Heart left ventricle (tissue), 16 donors: ENCODE results near the gene SGTA. TPM values are rescaled to one million over a fixed set of nuclear protein-coding genes. Genes with fewer than 3 reads are reported as not detected.

Source experiments
- ATAC-seq, 4 donors: fragments of 200-7000 bp; cut with Tn5 transposase; one replicate each; pipeline ENCODE4 v1.9.1; 2020 to 2022; ENCODE audit warnings: moderate library complexity in 4 of 4, mild to moderate bottlenecking in 3 of 4, moderate number of reproducible peaks in 1 of 4
- DNase-seq, 5 donors: peaks; one replicate each; pipeline ENCODE4 v3.0.0-alpha.2; 2020
- H3K27ac ChIP-seq, 12 donors: fragments of 200-600 bp; sonication (generic) in 4 of 12; one replicate each; pipeline versions ENCODE4 v1.5.0 to v1.8.0; 2016 to 2022; ENCODE audit warnings: mild to moderate bottlenecking in 2 of 12
- H3K27me3 ChIP-seq, 9 donors: fragments of 200-600 bp; sonication (generic) in 2 of 9; one replicate each; pipeline versions ENCODE4 v1.5.1 to v1.8.0; 2016 to 2022; ENCODE audit warnings: mild to moderate bottlenecking in 3 of 9
- H3K36me3 ChIP-seq, 9 donors: fragments of 200-600 bp; sonication (generic) in 2 of 9; one replicate each; pipeline versions ENCODE4 v1.5.0 to v1.8.0; 2018 to 2022; ENCODE audit warnings: mild to moderate bottlenecking in 2 of 9
- H3K4me1 ChIP-seq, 12 donors: fragments of 200-600 bp; sonication (generic) in 4 of 12; one replicate each; pipeline versions ENCODE4 v1.5.0 to v1.8.0; 2016 to 2022; ENCODE audit warnings: mild to moderate bottlenecking in 3 of 12
- H3K4me3 ChIP-seq, 12 donors: fragments of 200-600 bp; sonication (generic) in 4 of 12; one replicate each; pipeline versions ENCODE4 v1.5.0 to v1.8.0; 2017 to 2022; ENCODE audit warnings: mild to moderate bottlenecking in 9 of 12, moderate library complexity in 4 of 12
- H3K9me3 ChIP-seq, 12 donors: fragments of 200-600 bp; sonication (generic) in 4 of 12; one replicate each; pipeline versions ENCODE4 v1.5.0 to v1.8.0; 2016 to 2022; ENCODE audit warnings: mild to moderate bottlenecking in 1 of 12
- POLR2A ChIP-seq, 2 donors: fragments of 450-650 bp; IDR thresholded peaks; one replicate each; pipeline ENCODE4 v1.6.1; 2017; ENCODE audit warnings: antibody characterized with exemption in 2 of 2, mild to moderate bottlenecking in 2 of 2, moderate library complexity in 2 of 2
- WGBS, 4 donors: extraction: QIAGEN DNeasy Blood & Tissue Kit in 2 of 4; methylation state at CpG; one replicate each; pipeline versions ENCODE4 v1.1.5 to v1.1.7; 2013 to 2018; 5-methylcytosine and 5-hydroxymethylcytosine counted together
- intact Hi-C, 10 donors: fragments of 100-400 bp; cut with DNase I; formaldehyde crosslinking; loops; one replicate each; pipeline versions ENCODE4 v1.11.1 to v1.14.2; 2022
- polyA plus RNA-seq, 2 donors: library from polyadenylated mRNA; stranded (reverse); fragments of 200-250 nt; gene quantifications; one replicate each; pipeline ENCODE4 v1.2.3, GENCODE V29; 2013
- total RNA-seq, 9 donors: library from RNA; depleted of rRNA in 2 of 9; stranded (reverse); fragments of >200 nt in 2 of 9; fragmentation: NEBNext Ultra II Directional in 3 of 9; extraction: Animal tissue kit (Norgen Biotek cat#: 25700) in 3 of 9; gene quantifications; one replicate each; pipeline versions ENCODE4 v1.1.0 to v1.2.4, GENCODE V29; 2016 to 2023
- TF ChIP-seq, protein P1 (sequence below), 12 donors: fragments of 200-600 bp; sonication (generic) in 4 of 12; IDR thresholded peaks; one replicate each; pipeline versions ENCODE4 v1.5.0 to v1.8.0; 2018 to 2022; ENCODE audit warnings: antibody characterized with exemption in 12 of 12, mild to moderate bottlenecking in 5 of 12
- donor health status: ischemic (EF 13 %, LVEDD 7.1; RV severe dilation, severe dysfunction).
- donor health status: healthy with polysubstance abuse.
- donor health status: DM: no; HTN: yes; CAD: no.
- donor health status: DM: no; HTN: no; CAD: no.
- donor health status: ischemic (EF 25% LVEDD 6.9; RV normal size, moderate dysfunction).
- donor health status: ischemic (EF 25% LVEDD 5.7; RV mildly dilated, moderate dysfunction).
- donor health status: healthy.
- donor health status: DM: yes; HTN: yes; CAD: no.
- donor health status: ischemic (EF 35%, LVEDD 5.7; RV mildly dilated, moderate dysfunction).
- donor health status: nonischemic (EF 11% LVEDD 7.7; RV severe dilation, severe dysfunction).
- donor health status: DM: yes; HTN: yes; CAD: no.
- donor health status: PGD.
- donor health status: ischemic (EF 29% LVEDD 5.4; RV normal size, mild dysfunction).
- donor health status: nonischemic (EF 23%, LVEDD 6.1; RV moderate dilation, normal function).

The SGTA gene
- total and polyA plus RNA-seq, 11 donors: 47.4 to 125 (median 65.6) TPM

DNA sequence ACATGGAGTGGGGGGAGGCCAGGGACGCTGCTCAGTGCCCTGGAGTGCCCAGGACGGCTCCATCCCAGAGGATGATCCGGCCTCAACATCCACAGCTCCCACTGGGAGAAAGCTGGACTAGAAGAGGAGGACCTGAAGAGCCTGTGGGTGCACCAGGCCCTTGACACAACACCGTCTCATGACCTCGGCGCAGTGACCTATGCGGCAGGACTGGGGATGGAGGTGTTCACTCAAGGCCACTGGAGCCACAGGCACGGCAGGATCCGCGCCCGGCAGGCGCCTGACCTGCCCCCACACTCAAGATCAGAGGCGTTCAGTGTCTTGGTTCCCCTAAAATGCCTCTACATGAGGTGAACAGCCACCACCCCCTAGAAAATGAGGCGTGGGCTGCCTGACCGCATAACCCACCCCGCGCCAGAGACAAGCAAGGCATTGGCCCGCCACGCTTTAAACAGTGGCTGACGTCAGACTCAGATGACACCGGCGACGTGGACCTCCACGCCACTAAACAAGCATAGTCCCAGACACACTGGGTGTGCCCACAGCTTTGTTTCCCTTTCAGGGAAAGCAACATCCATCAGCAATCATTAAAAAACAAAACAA is 8.0 kb downstream of the SGTA start:
- intact Hi-C loops: no loop called here
- TF ChIP-seq, protein P1, sequence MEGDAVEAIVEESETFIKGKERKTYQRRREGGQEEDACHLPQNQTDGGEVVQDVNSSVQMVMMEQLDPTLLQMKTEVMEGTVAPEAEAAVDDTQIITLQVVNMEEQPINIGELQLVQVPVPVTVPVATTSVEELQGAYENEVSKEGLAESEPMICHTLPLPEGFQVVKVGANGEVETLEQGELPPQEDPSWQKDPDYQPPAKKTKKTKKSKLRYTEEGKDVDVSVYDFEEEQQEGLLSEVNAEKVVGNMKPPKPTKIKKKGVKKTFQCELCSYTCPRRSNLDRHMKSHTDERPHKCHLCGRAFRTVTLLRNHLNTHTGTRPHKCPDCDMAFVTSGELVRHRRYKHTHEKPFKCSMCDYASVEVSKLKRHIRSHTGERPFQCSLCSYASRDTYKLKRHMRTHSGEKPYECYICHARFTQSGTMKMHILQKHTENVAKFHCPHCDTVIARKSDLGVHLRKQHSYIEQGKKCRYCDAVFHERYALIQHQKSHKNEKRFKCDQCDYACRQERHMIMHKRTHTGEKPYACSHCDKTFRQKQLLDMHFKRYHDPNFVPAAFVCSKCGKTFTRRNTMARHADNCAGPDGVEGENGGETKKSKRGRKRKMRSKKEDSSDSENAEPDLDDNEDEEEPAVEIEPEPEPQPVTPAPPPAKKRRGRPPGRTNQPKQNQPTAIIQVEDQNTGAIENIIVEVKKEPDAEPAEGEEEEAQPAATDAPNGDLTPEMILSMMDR (IDR thresholded peaks at IDR 0.05): no peak
- no peak for TF ChIP-seq POLR2A (IDR thresholded peaks at IDR 0.05)
- peaks cover 0 to 18% (median 0%) of the 10 kb centered on the region in 9 donors for H3K36me3 ChIP-seq
- peak overlapping the region in 11 of 12 donors; percentile 5 to 53 (median 41) for H3K4me3 ChIP-seq
- peak in 3 of 4 donors; percentile 2 to 5 (median 4) for ATAC-seq
- no peak for DNase-seq
- no peaks in the 10 kb centered on the region for H3K9me3 ChIP-seq
- 41 to 69% (median 61%) methylated on average over 16 to 24 of the region's 24 CpGs for WGBS, 4 donors
- H3K4me1 ChIP-seq: peaks cover 12 to 83% (median 64%) of the 10 kb centered on the region in 12 donors
- H3K27me3 ChIP-seq: no peaks in the 10 kb centered on the region
- peak overlapping the region; percentile 67 to 94 (median 90) for H3K27ac ChIP-seq

DNA sequence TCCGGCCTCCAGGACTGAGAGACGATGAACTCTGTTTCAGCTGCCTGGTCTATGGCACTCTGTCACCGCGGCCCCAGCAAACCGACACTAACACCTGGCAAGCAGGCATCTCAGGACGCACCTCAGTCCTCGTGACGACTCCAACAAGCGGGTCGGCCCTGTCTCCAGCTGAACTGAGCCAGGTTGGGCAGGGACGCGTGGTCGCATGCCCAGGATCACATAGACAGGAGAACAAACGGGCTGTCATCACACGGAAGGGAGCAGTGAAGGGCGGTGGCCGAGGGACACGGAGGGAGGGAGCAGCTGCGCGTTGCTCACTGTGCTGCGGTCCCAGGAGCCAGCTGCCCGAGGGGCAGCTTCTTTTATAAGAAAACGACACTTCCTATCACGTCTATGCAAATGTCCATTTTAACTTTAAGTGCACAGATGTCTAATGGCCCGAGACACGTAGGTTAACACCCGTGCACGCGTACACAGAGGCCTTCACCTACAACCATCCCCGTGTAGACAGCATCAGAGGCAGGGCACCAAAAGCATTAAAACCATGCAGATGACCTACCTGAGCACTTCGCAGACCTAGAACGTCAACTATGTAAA is 8.9 kb downstream of the SGTA start:
- TF ChIP-seq, protein P1 (IDR thresholded peaks at IDR 0.05): no peak
- no peak for TF ChIP-seq POLR2A (IDR thresholded peaks at IDR 0.05)
- intact Hi-C loops: no loop called here
- Histone ChIP-seq H3K9me3 (no peaks in the 10 kb centered on the region), H3K27ac (peak overlapping the region; percentile 25 to 94 (median 90)), H3K4me1 (peaks cover 12 to 82% (median 62%) of the 10 kb centered on the region in 12 donors), H3K4me3 (no peak overlapping the region), H3K27me3 (no peaks in the 10 kb centered on the region), H3K36me3 (peaks cover 0 to 10% (median 0%) of the 10 kb centered on the region in 9 donors)
- WGBS, 4 donors: 54 to 78% (median 62%) methylated on average over 25 to 32 of the region's 32 CpGs
- DNase-seq (peak in 3 of 5 donors; percentile 49 to 80 (median 72)), ATAC-seq (peak in 3 of 4 donors; percentile 28 to 45 (median 38))

DNA sequence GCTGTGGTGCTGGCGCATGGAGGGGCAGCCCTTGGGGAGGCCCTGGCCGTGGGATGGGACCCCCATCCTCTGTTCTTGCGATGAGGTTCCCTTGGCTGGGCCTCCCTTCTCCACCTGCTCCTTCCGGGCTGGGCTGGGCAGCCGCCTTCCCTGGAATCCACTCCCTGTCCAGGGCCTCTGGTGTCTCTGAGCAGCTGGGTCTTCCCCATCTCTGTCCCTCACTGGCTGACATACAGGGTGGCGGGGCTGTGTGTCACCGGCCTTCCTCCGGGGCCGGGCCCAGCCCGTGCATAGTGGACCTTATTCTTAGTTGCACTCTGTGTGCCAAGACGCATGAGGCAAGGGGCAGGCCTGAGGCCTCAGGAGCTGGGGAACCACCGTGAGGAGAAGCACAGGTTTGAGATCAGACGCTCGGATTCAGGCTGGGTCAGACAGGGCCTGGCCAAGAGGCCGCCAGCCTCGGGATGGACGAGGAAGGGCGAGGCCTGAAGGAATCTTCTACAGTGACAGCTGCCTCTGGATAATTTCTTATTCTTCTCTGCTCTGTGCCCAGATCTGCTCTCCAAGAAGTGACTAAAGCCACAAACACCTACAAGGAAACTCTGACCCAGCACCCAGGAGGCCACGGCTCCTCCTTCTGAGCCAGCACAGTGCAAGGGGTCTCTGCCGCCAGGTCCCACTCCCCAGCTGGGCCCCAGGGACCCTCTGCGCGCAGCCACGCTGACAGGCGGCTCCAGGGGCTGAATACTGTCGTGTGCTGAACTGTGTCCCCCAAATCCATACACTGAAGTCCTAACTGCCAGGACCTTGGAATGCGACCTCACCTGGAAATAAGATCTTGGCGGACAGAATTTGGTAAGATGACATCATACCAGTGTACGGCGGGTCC is 11.0 kb downstream of the SGTA start:
- H3K4me3 ChIP-seq: no peak overlapping the region
- no peaks in the 10 kb centered on the region for H3K27me3 ChIP-seq
- peaks cover 0 to 19% (median 17%) of the 10 kb centered on the region in 9 donors for H3K36me3 ChIP-seq
- ATAC-seq: peak in 3 of 4 donors; percentile 14 to 49 (median 40)
- 61 to 71% (median 66%) methylated on average over 21 to 29 of the region's 29 CpGs for WGBS, 4 donors
- H3K4me1 ChIP-seq: peaks cover 12 to 70% (median 61%) of the 10 kb centered on the region in 12 donors
- peak in 1 of 5 donors; percentile 70 for DNase-seq
- intact Hi-C loops: no loop called here
- no peak for TF ChIP-seq POLR2A (IDR thresholded peaks at IDR 0.05)
- no peaks in the 10 kb centered on the region for H3K9me3 ChIP-seq
- peak overlapping the region; percentile 24 to 94 (median 86) for H3K27ac ChIP-seq

DNA sequence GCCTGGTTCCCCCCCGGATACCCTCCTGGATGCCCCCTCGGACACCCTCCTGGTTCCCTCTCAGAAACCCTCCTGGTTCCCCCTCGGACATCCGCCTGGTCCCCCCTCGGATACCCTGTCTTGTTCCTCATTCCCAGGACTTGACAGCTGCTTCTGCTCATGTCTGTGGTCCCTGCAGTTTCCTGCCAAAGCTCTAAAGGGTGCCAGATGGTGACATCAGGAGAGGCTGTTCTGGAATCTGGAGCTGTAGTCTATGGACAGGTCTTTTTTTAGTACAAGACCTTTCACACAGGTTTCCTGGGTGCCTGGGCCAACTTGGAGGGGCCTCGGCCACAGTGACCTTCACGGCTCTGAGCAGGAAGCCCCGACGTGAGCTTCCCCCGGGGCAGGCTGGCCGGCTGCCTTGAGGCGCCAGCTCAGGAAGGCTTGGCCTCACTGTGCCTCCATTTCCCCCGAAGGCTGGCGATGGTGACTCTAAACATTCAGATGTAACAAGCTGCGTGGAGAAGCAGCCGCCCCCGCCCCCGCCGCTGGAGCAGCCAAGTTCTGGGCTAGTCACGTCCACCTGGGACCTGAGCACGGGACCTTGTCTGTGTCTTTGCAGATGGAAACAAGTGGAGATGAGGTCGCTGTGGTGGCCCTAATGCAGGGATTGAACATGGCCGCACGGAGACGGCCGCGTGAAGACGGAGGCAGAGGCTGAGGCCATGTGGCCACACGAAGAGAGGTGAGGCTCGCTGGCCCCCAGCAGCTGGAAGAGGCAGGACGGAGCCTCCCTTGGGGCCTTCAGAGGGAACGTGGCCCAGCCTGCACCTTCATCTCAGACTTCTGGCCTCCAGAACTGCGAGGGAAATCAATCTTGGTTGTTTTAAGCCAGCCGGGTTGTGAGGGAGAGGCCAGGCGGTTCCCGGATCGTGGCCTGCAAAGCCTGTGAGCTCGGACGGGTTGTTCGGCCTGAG is 12.7 kb downstream of the SGTA start:
- intact Hi-C loops: no loop called here
- H3K36me3 ChIP-seq: peaks cover 0 to 36% (median 34%) of the 10 kb centered on the region in 9 donors
- peak overlapping the region; percentile 45 to 94 (median 86) for H3K27ac ChIP-seq
- H3K27me3 ChIP-seq: no peaks in the 10 kb centered on the region
- peak in 4 of 5 donors; percentile 78 to 90 (median 81) for DNase-seq
- WGBS, 4 donors: 43 to 66% (median 49%) methylated on average over 27 to 40 of the region's 40 CpGs
- H3K4me3 ChIP-seq: peak overlapping the region in 2 of 12 donors; percentile 13 to 15
- TF ChIP-seq, protein P1 (IDR thresholded peaks at IDR 0.05): no peak
- TF ChIP-seq POLR2A (IDR thresholded peaks at IDR 0.05): no peak
- peaks cover 12 to 57% (median 49%) of the 10 kb centered on the region in 12 donors for H3K4me1 ChIP-seq
- no peaks in the 10 kb centered on the region for H3K9me3 ChIP-seq
- ATAC-seq: peak; percentile 79 to 88 (median 82)
